HFFc6 (cell line): ENCODE measurements around the gene F10. TPM values are rescaled to one million over a fixed set of nuclear protein-coding genes. Genes with fewer than 3 reads are reported as not detected.
A peak's percentile ranks its signal among the peaks of the same experiment; 100 is the strongest.

Experiments
- DNase-seq: peaks from one replicate; pipeline ENCODE4 v3.0.0-alpha.2; 2018
- H3K27ac Mint-ChIP-seq: 2 replicates; pipeline ENCODE4 v1.8.0; 2020; ENCODE audit warnings: mild to moderate bottlenecking, mixed read lengths
- H3K27me3 Mint-ChIP-seq: 2 replicates; pipeline ENCODE4 v1.8.0; 2021; ENCODE audit warnings: mild to moderate bottlenecking, moderate library complexity, mixed read lengths; ENCODE audit not compliant: insufficient read depth
- H3K36me3 Mint-ChIP-seq: 2 replicates; pipeline ENCODE4 v1.8.0; 2021; ENCODE audit warnings: low read depth, mixed read lengths
- H3K4me1 Mint-ChIP-seq: 2 replicates; pipeline ENCODE4 v1.8.0; 2020; ENCODE audit warnings: low read depth, mixed read lengths
- H3K4me3 Mint-ChIP-seq: 2 replicates; pipeline ENCODE4 v1.8.0; 2020; ENCODE audit warnings: mild to moderate bottlenecking, moderate library complexity, mixed read lengths
- H3K9me3 Mint-ChIP-seq: 2 replicates; pipeline ENCODE4 v1.8.0; 2020; ENCODE audit warnings: mild to moderate bottlenecking, mixed read lengths
- CTCF ChIP-seq: fragments of 200-600 bp; sonication (generic); IDR thresholded peaks from 2 replicates; pipeline ENCODE4 v1.5.0; 2021; ENCODE audit warnings: antibody characterized with exemption, mild to moderate bottlenecking
- total RNA-seq, 6 experiments: library from RNA; stranded (reverse); fragmentation: NEBNext Ultra II Directional; extraction: Animal tissue kit (Norgen Biotek cat#: 25700); gene quantifications; 2 replicates in 1 of 6; 3 replicates in 5 of 6; pipeline ENCODE4 v1.2.3, GENCODE V29; 2021

F10 gene
- total RNA-seq, 6 experiments from 2014 or later, result 10.2 to 21.3 (median 10.8) TPM

- no peak overlapping the region for H3K4me3 Mint-ChIP-seq
- peaks cover 4% of the 10 kb centered on the region; the same call in 1 of the 2 replicates for H3K27me3 Mint-ChIP-seq
- peaks cover 79% of the 10 kb centered on the region for H3K4me1 Mint-ChIP-seq
- DNase-seq, result no peak
- H3K9me3 Mint-ChIP-seq, result peaks cover 26% of the 10 kb centered on the region
- TF ChIP-seq CTCF, result no peak
- H3K27ac Mint-ChIP-seq, result peak overlapping the region; percentile 65
- peaks cover 75% of the 10 kb centered on the region for H3K36me3 Mint-ChIP-seq
Observed at GRCh38 chr13:113184568-113185440, 62.2 kb downstream of the F10 start.

GRCh38 chr13:113186061-113186900 lies 63.7 kb downstream of the F10 start:
- Mint-ChIP-seq H3K27me3 (peaks cover 4% of the 10 kb centered on the region; the same call in 1 of the 2 replicates), H3K27ac (peak overlapping the region; percentile 100), H3K36me3 (peaks cover 69% of the 10 kb centered on the region), H3K9me3 (peaks cover 26% of the 10 kb centered on the region), H3K4me3 (peak overlapping the region; percentile 87), H3K4me1 (peaks cover 72% of the 10 kb centered on the region)
- no peak for DNase-seq
- no peak for TF ChIP-seq CTCF

- Mint-ChIP-seq H3K27me3 (peaks cover 4% of the 10 kb centered on the region), H3K4me1 (peaks cover 64% of the 10 kb centered on the region), H3K9me3 (peaks cover 26% of the 10 kb centered on the region), H3K36me3 (peaks cover 68% of the 10 kb centered on the region), H3K27ac (peak overlapping the region; percentile 100), H3K4me3 (peak overlapping the region; percentile 87)
- DNase-seq, result peak; percentile 100
- TF ChIP-seq CTCF, result peak; percentile 36
Observed at GRCh38 chr13:113187263-113187669, 64.7 kb downstream of the F10 start.

- Mint-ChIP-seq H3K4me1 (peaks cover 71% of the 10 kb centered on the region), H3K36me3 (peaks cover 74% of the 10 kb centered on the region)
Observed at GRCh38 chr13:113187883-113188665, 65.5 kb downstream of the F10 start.

More at GRCh38 chr13:113187883-113188665, 65.5 kb downstream of the F10 start:
- Mint-ChIP-seq H3K9me3 (peaks cover 26% of the 10 kb centered on the region), H3K4me3 (peak overlapping the region; percentile 87; the same call in 1 of the 2 replicates), H3K27ac (peak overlapping the region; percentile 100), H3K27me3 (peaks cover 4% of the 10 kb centered on the region)
- no peak for TF ChIP-seq CTCF
- no peak for DNase-seq
